CD8-positive, alpha-beta memory T cell (primary cell): Measurements from ENCODE around the gene FAM83D. TPM values are rescaled to one million over a fixed set of nuclear protein-coding genes. Genes with fewer than 3 reads are reported as not detected.

Source experiments
- CTCF ChIA-PET: fragments of 350-600 bp; sonication (Branson Sonifier 250); formaldehyde crosslinking; loops from one replicate; lab custom pipeline; 2021; ENCODE audit warnings: antibody characterized with exemption; lab: Charles Lee
- POLR2A ChIA-PET: fragments of 350-600 bp; sonication (Branson Sonifier 250); formaldehyde crosslinking; loops from one replicate; lab custom pipeline; 2021; ENCODE audit warnings: antibody characterized with exemption; lab: Charles Lee
- DNase-seq, 5 donors: peaks; one replicate each; pipeline versions ENCODE4 v3.0.0 to v3.0.0-alpha.2; 2020 to 2022; ENCODE audit warnings: mixed read lengths in 1 of 5
- H3K27ac ChIP-seq: one replicate; pipeline ENCODE4 v1.7.0; 2013; ENCODE audit warnings: low read depth, mild to moderate bottlenecking, low read length, moderate library complexity
- H3K27me3 ChIP-seq: 2 replicates; pipeline ENCODE4 v1.7.0; 2013; ENCODE audit warnings: low read length, mild to moderate bottlenecking; ENCODE audit not compliant: insufficient read depth, poor library complexity, severe bottlenecking
- H3K36me3 ChIP-seq: 2 replicates; pipeline ENCODE4 v1.7.0; 2013; ENCODE audit warnings: mild to moderate bottlenecking, low read length, moderate library complexity; ENCODE audit not compliant: insufficient read depth
- H3K4me1 ChIP-seq: 2 replicates; pipeline ENCODE4 v1.7.0; 2013; ENCODE audit warnings: mild to moderate bottlenecking, low read length, moderate library complexity; ENCODE audit not compliant: insufficient read depth
- H3K4me3 ChIP-seq: 2 replicates; pipeline ENCODE4 v1.7.0; 2013; ENCODE audit warnings: mild to moderate bottlenecking, low read length
- H3K9me3 ChIP-seq: 2 replicates; pipeline ENCODE4 v1.7.0; 2013; ENCODE audit warnings: mild to moderate bottlenecking, low read length
- H3K27ac Mint-ChIP-seq, 8 donors: one replicate each; pipeline ENCODE4 v1.8.0; 2020 to 2021; ENCODE audit warnings: mixed read lengths in 8 of 8, mild to moderate bottlenecking in 6 of 8, inconsistent platforms in 3 of 8, moderate library complexity in 3 of 8
- H3K27me3 Mint-ChIP-seq, 2 donors: one replicate each; pipeline ENCODE4 v1.8.0; 2020 to 2021; ENCODE audit warnings: mixed read lengths in 2 of 2, mild to moderate bottlenecking in 1 of 2, moderate library complexity in 1 of 2
- H3K36me3 Mint-ChIP-seq, 3 donors: one replicate each; pipeline ENCODE4 v1.8.0; 2020 to 2021; ENCODE audit warnings: mixed read lengths in 3 of 3, inconsistent platforms in 1 of 3, mild to moderate bottlenecking in 1 of 3
- H3K4me1 Mint-ChIP-seq, 3 donors: one replicate each; pipeline ENCODE4 v1.8.0; 2020 to 2021; ENCODE audit warnings: mixed read lengths in 3 of 3, inconsistent platforms in 1 of 3, mild to moderate bottlenecking in 1 of 3
- H3K4me3 Mint-ChIP-seq, 7 donors: one replicate each; pipeline ENCODE4 v1.8.0; 2020 to 2021; ENCODE audit warnings: mixed read lengths in 7 of 7, mild to moderate bottlenecking in 6 of 7, moderate library complexity in 4 of 7, inconsistent platforms in 2 of 7
- H3K9me3 Mint-ChIP-seq, 5 donors: one replicate each; pipeline ENCODE4 v1.8.0; 2020 to 2022; ENCODE audit warnings: mixed read lengths in 5 of 5, mild to moderate bottlenecking in 3 of 5, moderate library complexity in 2 of 5, inconsistent platforms in 1 of 5
- polyA plus RNA-seq: library from polyadenylated mRNA; unstranded; fragments of 300-500 nt; fragmentation: Illumina TruSeq; gene quantifications from one replicate; pipeline ENCODE4 v1.2.3, GENCODE V29; 2021
- total RNA-seq, 2 experiments: library from RNA; stranded (reverse); gene quantifications; one replicate each; pipeline ENCODE4 v1.2.3, GENCODE V29; 2021

FAM83D gene
- total and polyA plus RNA-seq, 3 experiments from 2014 or later = 2.3 to 13.2 (median 11.9) TPM

DNA sequence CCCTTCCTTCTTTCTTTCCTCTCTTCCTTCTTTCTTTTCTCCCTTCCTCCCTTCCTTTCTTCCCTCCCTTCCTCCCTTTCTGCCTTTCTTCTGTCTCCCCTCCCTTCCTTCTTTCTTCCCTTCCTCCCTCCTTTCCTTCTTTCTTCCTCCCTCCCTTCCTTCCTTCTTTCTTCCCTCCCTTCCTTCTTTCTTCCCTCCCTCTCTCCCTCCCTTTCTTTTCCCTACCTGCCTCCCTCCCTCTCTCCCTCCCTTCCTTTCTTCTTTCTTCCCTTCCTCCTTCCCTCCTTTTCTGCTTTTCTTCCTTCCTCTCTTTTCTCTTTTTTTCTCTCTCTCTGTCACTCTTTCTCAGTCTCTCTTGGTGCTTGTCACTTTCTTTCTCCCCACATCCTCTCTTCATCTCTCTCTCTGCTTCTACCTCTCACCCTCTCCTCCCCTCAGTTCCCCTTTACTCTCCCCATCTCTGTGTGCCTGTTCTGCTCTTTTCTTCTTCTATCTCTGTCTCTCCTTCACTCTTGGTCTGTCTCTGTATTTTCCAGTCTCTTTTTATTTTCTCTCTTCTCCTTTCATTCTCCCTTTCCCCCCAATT lies 30.1 kb upstream of the FAM83D start:
- H3K4me1 ChIP-seq = peaks cover 14% of the 10 kb centered on the region
- peaks cover 27 to 44% (median 33%) of the 10 kb centered on the region in 3 donors for H3K4me1 Mint-ChIP-seq
- DNase-seq = no peak
- ChIA-PET POLR2A (no interaction called here), CTCF (interaction anchor here (1.2 to 5.9 kb wide), 5 partner anchors 15 to 138 kb away, joined by 3 to 51 read pairs (median 5); no protein-coding TSS in a partner anchor)
- no peak overlapping the region for H3K4me3 Mint-ChIP-seq
- no peaks in the 10 kb centered on the region for H3K27me3 Mint-ChIP-seq
- no peak overlapping the region for H3K27ac ChIP-seq
- H3K4me3 ChIP-seq = no peak overlapping the region
- H3K27ac Mint-ChIP-seq = peak overlapping the region in 7 of 8 donors; percentile 43 to 86 (median 69)
- no peaks in the 10 kb centered on the region for H3K9me3 Mint-ChIP-seq
- peaks cover 22% of the 10 kb centered on the region for H3K36me3 ChIP-seq
- H3K9me3 ChIP-seq = no peaks in the 10 kb centered on the region
- no peaks in the 10 kb centered on the region for H3K27me3 ChIP-seq
- peaks cover 0 to 73% (median 4%) of the 10 kb centered on the region in 3 donors for H3K36me3 Mint-ChIP-seq

DNA sequence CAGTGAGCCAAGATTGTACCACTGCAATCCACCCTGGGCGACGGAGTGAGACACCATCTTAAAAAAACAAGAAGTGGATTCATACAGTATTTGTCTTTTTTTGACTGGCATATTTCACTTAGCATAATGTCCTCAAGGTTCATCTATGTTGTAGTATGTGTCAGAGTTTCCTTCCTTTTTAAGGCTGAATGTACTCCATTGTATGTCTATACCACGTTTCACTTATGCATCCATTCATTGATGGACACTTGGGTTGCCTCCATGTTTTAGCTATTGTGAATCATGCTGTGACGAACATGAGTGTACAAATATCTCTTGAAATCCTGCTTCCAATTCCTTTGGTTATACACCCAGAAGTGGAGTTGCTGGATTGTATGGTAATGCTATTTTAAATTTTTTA lies 28.9 kb upstream of the FAM83D start:
- H3K4me1 Mint-ChIP-seq = peaks cover 26 to 36% (median 33%) of the 10 kb centered on the region in 3 donors
- DNase-seq = no peak
- no peaks in the 10 kb centered on the region for H3K27me3 Mint-ChIP-seq
- H3K27ac Mint-ChIP-seq = peak overlapping the region in 1 of 8 donors; percentile 79
- Histone ChIP-seq H3K4me3 (no peak overlapping the region), H3K9me3 (no peaks in the 10 kb centered on the region), H3K27ac (no peak overlapping the region), H3K27me3 (no peaks in the 10 kb centered on the region), H3K36me3 (peaks cover 28% of the 10 kb centered on the region), H3K4me1 (peaks cover 14% of the 10 kb centered on the region)
- H3K4me3 Mint-ChIP-seq = no peak overlapping the region
- ChIA-PET CTCF (no interaction called here), POLR2A (no interaction called here)
- no peaks in the 10 kb centered on the region for H3K9me3 Mint-ChIP-seq
- H3K36me3 Mint-ChIP-seq = peaks cover 5 to 81% (median 9%) of the 10 kb centered on the region in 3 donors

DNA sequence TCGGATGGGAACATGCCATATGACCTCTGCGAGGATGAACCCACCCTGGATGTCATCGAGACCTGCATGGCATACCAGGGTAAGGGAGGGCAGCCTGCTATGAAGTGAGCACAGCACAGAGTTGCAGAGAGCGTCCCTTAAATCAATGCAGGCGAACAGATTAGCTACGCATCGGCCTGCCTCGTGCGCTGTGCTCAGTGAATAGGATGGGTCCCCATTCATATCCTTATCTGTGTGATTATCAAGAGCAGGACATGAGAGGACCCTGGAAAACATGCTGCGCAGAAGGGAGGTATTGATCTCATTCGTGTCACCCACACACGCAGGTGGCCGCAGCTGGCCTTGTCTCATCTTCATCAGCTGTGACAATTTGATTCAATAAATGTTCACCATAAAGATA lies 25.6 kb upstream of the FAM83D start:
- Histone ChIP-seq H3K27ac (no peak overlapping the region), H3K9me3 (no peaks in the 10 kb centered on the region), H3K4me3 (no peak overlapping the region), H3K36me3 (peaks cover 61% of the 10 kb centered on the region), H3K4me1 (no peaks in the 10 kb centered on the region), H3K27me3 (no peaks in the 10 kb centered on the region)
- ChIA-PET POLR2A (no interaction called here), CTCF (no interaction called here)
- Mint-ChIP-seq H3K27me3 (no peaks in the 10 kb centered on the region), H3K4me1 (peaks cover 6 to 11% (median 10%) of the 10 kb centered on the region in 3 donors), H3K36me3 (peaks cover 21 to 94% (median 27%) of the 10 kb centered on the region in 3 donors), H3K9me3 (peaks cover 0 to 3% (median 0%) of the 10 kb centered on the region in 5 donors), H3K4me3 (no peak overlapping the region), H3K27ac (peak overlapping the region in 2 of 8 donors; percentile 28 to 36)
- DNase-seq = no peak

DNA sequence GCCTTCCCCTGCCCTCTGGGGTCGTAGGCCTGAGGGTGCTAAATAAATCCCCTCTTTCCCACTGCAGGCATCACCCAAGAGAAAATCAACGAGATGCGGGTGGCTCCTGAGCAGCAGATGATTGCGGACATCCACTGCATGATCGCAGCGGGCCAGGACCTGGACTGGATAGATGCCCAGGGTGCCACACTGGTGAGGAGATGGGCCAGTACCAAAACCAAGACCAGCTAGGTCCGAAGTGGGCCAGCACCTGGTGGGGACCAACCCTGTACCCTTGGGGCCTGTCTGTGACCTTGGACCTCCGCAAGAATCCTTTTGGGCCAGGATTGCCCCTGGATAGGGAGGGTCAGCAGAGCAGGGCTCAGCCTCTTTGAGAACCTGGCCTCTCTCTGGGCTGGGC lies 23.6 kb upstream of the FAM83D start:
- CTCF ChIA-PET = no interaction called here
- H3K36me3 ChIP-seq = peaks cover 66% of the 10 kb centered on the region
- peaks cover 0 to 3% (median 0%) of the 10 kb centered on the region in 5 donors for H3K9me3 Mint-ChIP-seq

DNA sequence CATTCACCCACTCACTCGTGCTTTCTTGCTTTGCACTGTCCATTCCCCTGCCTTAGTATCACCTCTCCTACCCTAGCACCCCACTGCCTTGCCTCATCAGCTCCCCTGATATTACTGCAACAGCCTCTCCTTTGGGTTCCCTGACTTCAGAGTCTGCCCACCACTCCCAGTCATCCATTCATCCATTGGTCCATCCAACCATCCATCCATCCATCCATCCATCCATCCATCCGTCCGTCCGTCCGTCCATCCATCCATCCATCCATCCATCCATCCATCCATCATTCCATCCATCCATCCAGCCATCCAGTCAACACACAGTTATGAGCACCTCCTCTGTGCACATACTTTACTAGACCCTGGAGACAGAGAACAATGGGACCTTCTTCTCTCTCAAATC lies 22.9 kb upstream of the FAM83D start:
- ChIA-PET CTCF (interaction anchor here (1.5 to 1.8 kb wide), 2 partner anchors 42 to 245 kb away, joined by 3 to 4 read pairs; no protein-coding TSS in a partner anchor), POLR2A (no interaction called here)
- H3K9me3 Mint-ChIP-seq = peaks cover 0 to 3% (median 0%) of the 10 kb centered on the region in 5 donors
- DNase-seq = no peak
- no peak overlapping the region for H3K4me3 Mint-ChIP-seq
- peaks cover 33 to 99% (median 33%) of the 10 kb centered on the region in 3 donors for H3K36me3 Mint-ChIP-seq
- peak overlapping the region in 2 of 8 donors; percentile 13 to 68 for H3K27ac Mint-ChIP-seq
- Histone ChIP-seq H3K27me3 (no peaks in the 10 kb centered on the region), H3K4me3 (no peak overlapping the region), H3K4me1 (no peaks in the 10 kb centered on the region), H3K36me3 (peaks cover 65% of the 10 kb centered on the region), H3K27ac (no peak overlapping the region), H3K9me3 (no peaks in the 10 kb centered on the region)
- H3K4me1 Mint-ChIP-seq = peaks cover 6 to 11% (median 11%) of the 10 kb centered on the region in 3 donors
- no peaks in the 10 kb centered on the region for H3K27me3 Mint-ChIP-seq

More for the DNA sequence above, 23.6 kb upstream of the FAM83D start:
- Mint-ChIP-seq H3K4me3 (no peak overlapping the region), H3K4me1 (peaks cover 6 to 12% (median 8%) of the 10 kb centered on the region in 3 donors), H3K36me3 (peaks cover 30 to 99% (median 33%) of the 10 kb centered on the region in 3 donors), H3K27ac (peak overlapping the region in 1 of 8 donors; percentile 12), H3K27me3 (no peaks in the 10 kb centered on the region)
- POLR2A ChIA-PET = interaction anchor here (1.1 kb wide), 1 partner anchor 98 kb away, joined by 3 read pairs; the partner anchor contains the start of gene PPP1R16B
- no peaks in the 10 kb centered on the region for H3K9me3 ChIP-seq
- no peak overlapping the region for H3K27ac ChIP-seq
- H3K27me3 ChIP-seq = no peaks in the 10 kb centered on the region
- no peaks in the 10 kb centered on the region for H3K4me1 ChIP-seq
- DNase-seq = no peak
- H3K4me3 ChIP-seq = no peak overlapping the region

DNA sequence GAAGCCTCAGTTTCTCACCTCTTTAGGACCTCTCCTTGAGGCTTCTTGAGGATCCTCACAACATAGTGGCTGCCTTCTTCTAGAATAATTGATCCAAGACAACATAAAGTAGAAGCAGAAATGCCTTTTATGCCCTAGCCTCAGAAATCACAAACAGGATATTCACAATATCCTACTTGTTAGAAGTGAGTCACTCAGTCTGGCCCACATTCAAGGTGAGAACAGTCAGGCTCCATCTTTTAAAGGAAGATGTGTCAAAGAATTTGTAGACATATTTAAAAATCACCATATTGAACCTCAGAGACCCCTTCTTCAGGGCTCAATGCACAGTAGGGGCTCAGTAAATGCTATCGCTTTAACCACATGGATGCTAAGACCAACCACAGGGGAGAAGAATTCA lies 20.8 kb upstream of the FAM83D start:
- H3K9me3 Mint-ChIP-seq = peaks cover 0 to 3% (median 0%) of the 10 kb centered on the region in 5 donors
- no peaks in the 10 kb centered on the region for H3K27me3 Mint-ChIP-seq

DNA sequence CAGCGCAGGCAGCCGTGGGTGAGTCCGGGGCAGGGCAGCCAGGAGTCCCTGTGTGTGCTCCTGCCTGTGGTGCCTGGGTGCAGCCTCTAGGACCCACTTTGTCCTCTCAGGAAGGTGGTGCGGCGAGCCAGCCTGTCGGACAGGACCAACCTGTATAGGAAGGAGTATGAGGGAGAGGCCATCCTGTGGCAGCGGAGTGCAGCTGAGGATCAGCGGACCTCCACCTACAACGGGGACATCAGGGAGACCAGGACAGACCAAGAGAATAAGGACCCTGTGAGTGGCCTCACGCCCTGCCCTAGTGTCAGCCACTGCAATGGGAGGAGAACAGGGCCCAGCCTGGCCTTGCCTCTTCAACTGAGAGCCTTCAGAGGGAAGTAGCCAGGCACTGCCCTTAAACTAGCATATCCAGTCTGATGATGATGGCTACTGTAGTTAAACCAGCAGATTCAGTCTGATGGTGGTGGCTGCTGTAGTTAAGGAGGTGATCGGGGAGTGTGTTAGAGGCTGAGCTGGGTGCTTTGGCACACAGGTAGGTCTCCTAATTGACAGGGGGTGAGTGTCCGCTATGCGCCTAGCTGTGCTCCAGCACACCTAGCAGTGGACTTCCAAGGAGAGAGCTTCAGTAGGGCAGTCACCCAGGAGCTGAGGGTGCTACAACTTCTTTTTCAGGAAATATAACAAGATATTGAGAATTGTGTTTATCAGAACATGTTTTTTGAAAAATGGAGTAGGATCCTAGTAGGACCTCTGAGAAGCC lies 18.1 kb upstream of the FAM83D start:
- Histone ChIP-seq H3K27me3 (no peaks in the 10 kb centered on the region), H3K9me3 (no peaks in the 10 kb centered on the region), H3K36me3 (peaks cover 48% of the 10 kb centered on the region), H3K4me1 (no peaks in the 10 kb centered on the region), H3K27ac (no peak overlapping the region), H3K4me3 (no peak overlapping the region)
- ChIA-PET POLR2A (no interaction called here), CTCF (interaction anchor here (1.2 to 2.7 kb wide), 2 partner anchors 18 to 89 kb away, joined by 3 to 8 read pairs; partner anchors contain the start of gene FAM83D)
- H3K4me1 Mint-ChIP-seq = peaks cover 10 to 18% (median 15%) of the 10 kb centered on the region in 3 donors
- H3K9me3 Mint-ChIP-seq = peaks cover 0 to 3% (median 0%) of the 10 kb centered on the region in 5 donors
- DNase-seq = no peak
- H3K27ac Mint-ChIP-seq = peak overlapping the region in 2 of 8 donors; percentile 40 to 66
- no peaks in the 10 kb centered on the region for H3K27me3 Mint-ChIP-seq
- peak overlapping the region in 1 of 7 donors; percentile 4 for H3K4me3 Mint-ChIP-seq
- peaks cover 26 to 88% (median 30%) of the 10 kb centered on the region in 3 donors for H3K36me3 Mint-ChIP-seq

More for the DNA sequence above, 20.8 kb upstream of the FAM83D start:
- Mint-ChIP-seq H3K36me3 (peaks cover 33 to 97% (median 36%) of the 10 kb centered on the region in 3 donors), H3K4me1 (peaks cover 10 to 18% (median 15%) of the 10 kb centered on the region in 3 donors), H3K27ac (peak overlapping the region in 3 of 8 donors; percentile 45 to 90 (median 79)), H3K4me3 (no peak overlapping the region)
- Histone ChIP-seq H3K27ac (no peak overlapping the region), H3K36me3 (peaks cover 69% of the 10 kb centered on the region), H3K27me3 (no peaks in the 10 kb centered on the region), H3K4me1 (no peaks in the 10 kb centered on the region), H3K4me3 (no peak overlapping the region), H3K9me3 (no peaks in the 10 kb centered on the region)
- ChIA-PET CTCF (interaction anchor here (1.3 to 2.7 kb wide), 2 partner anchors 21 to 23 kb away, joined by 3 to 8 read pairs; partner anchors contain the start of gene FAM83D), POLR2A (no interaction called here)
- DNase-seq = no peak
